Left kidney (tissue), 2 donors: ENCODE results near the gene AHNAK. TPM values are rescaled to one million over a fixed set of nuclear protein-coding genes. Genes with fewer than 3 reads are reported as not detected.
A peak's percentile ranks its signal among the peaks of the same experiment; 100 is the strongest.
"Not testable (repeated sequence)": the region's sequence is repeated elsewhere in the genome, so short reads cannot be mapped to it uniquely, and the experiment has no call there.

Experiments used
- DNase-seq: peaks from one replicate; pipeline ENCODE4 v3.0.0-alpha.2; 2013
- polyA plus RNA-seq: library from polyadenylated mRNA; unstranded; fragments of 120-200 nt; gene quantifications from one replicate; pipeline ENCODE4 v1.2.1, GENCODE V29; 2013; ENCODE audit not compliant: insufficient read length

AHNAK gene
- polyA plus RNA-seq, 1 donor: 199 TPM

GRCh38 chr11:62536301-62536957, 10.2 kb downstream of the AHNAK start:
- DNase-seq: no peak

- no peak for DNase-seq
These were observed 10.8 kb downstream of the AHNAK start for GRCh38 chr11:62535802-62536201.

- no peak for DNase-seq
These were observed 11.6 kb downstream of the AHNAK start for GRCh38 chr11:62534779-62535545.

- DNase-seq: no peak
These were observed 14.5 kb downstream of the AHNAK start for GRCh38 chr11:62532096-62532495.

- no peak for DNase-seq
These were observed 29.8 kb downstream of the AHNAK start for GRCh38 chr11:62516736-62517371.

GRCh38 chr11:62514151-62514550, 32.5 kb downstream of the AHNAK start:
- DNase-seq: no peak

- DNase-seq: no peak
These were observed 33.0 kb downstream of the AHNAK start for GRCh38 chr11:62513626-62514025.

GRCh38 chr11:62512961-62513360, 33.6 kb downstream of the AHNAK start:
- no peak for DNase-seq

- DNase-seq: peak; percentile 70
These were observed 38.1 kb downstream of the AHNAK start for GRCh38 chr11:62508336-62509058.

- DNase-seq: no peak
These were observed 39.5 kb downstream of the AHNAK start for GRCh38 chr11:62507125-62507422.

- no peak for DNase-seq
These were observed 40.0 kb downstream of the AHNAK start for GRCh38 chr11:62506413-62507124.

GRCh38 chr11:62505440-62506091, 41.0 kb downstream of the AHNAK start:
- DNase-seq: no peak

- DNase-seq: no peak
These were observed 41.6 kb downstream of the AHNAK start for GRCh38 chr11:62505059-62505439.

- DNase-seq: no peak
These were observed 42.2 kb downstream of the AHNAK start for GRCh38 chr11:62504158-62504973.

GRCh38 chr11:62502030-62502730, 44.4 kb downstream of the AHNAK start:
- no peak for DNase-seq

GRCh38 chr11:62501432-62501891, 45.1 kb downstream of the AHNAK start:
- DNase-seq: no peak

- no peak for DNase-seq
These were observed 46.0 kb downstream of the AHNAK start for GRCh38 chr11:62500650-62501030.

GRCh38 chr11:62499944-62500649, 46.5 kb downstream of the AHNAK start:
- DNase-seq: no peak

GRCh38 chr11:62499311-62499943, 47.2 kb downstream of the AHNAK start:
- DNase-seq: not testable (repeated sequence)
